ENCODE measurements around the gene SLC35G6.
"Not testable (repeated sequence)": the region's sequence is repeated elsewhere in the genome, so short reads cannot be mapped to it uniquely, and the experiment has no call there.

The SLC35G6 gene

GRCh38 chr17:7481275-7481674 is at the start of gene SLC35G6:
Gene SLC35G6 (plus strand): TSS chr17:7481446. CDS start chr17:7481517, 71 bp downstream.
- not testable (repeated sequence) for H3K9me3 ChIP-seq; H3K36me3 ChIP-seq (replicated peaks); DNase-seq (ENCODE audit: low spot score in 2 of 2); H3K27me3 ChIP-seq (ENCODE audit: low read depth)
- Histone ChIP-seq H3K4me3 (peak within 1 kb of the TSS; percentile 54; the same call in 1 of the 2 replicates), H3K4me1 (peaks cover 22% of the 10 kb centered on the region)
- in situ Hi-C loops (cut with MboI; ENCODE audit: low sequenced_read_pairs): loop anchor here (10.0 kb wide), 1 partner anchor 236 kb away; the partner anchor contains the start of gene GABARAP

- H3K4me1 ChIP-seq: peaks cover 6% of the 10 kb centered on the region
- in situ Hi-C loops (cut with MboI; ENCODE audit: low sequenced_read_pairs): no loop called here
- H3K36me3 ChIP-seq (replicated peaks): no peaks in the 10 kb centered on the region
- no peaks in the 10 kb centered on the region for H3K27me3 ChIP-seq (ENCODE audit: low read depth)
- H3K9me3 ChIP-seq: no peaks in the 10 kb centered on the region; the same call in 1 of the 2 replicates
- H3K4me3 ChIP-seq: no peak overlapping the region
- DNase-seq (ENCODE audit: low spot score in 2 of 2): no peak
Observed at GRCh38 chr17:7432296-7432695, 49.0 kb upstream of the SLC35G6 start.

GRCh38 chr17:7435676-7436555 is 45.3 kb upstream of the SLC35G6 start:
- peak; percentile 45 to 77 for DNase-seq (ENCODE audit: low spot score in 2 of 2)
- H3K4me3 ChIP-seq: peak overlapping the region; percentile 43
- no peaks in the 10 kb centered on the region; the same call in 1 of the 2 replicates for H3K27me3 ChIP-seq (ENCODE audit: low read depth)

GRCh38 chr17:7436556-7437368 is 44.5 kb upstream of the SLC35G6 start:
- peak overlapping the region; percentile 22 for H3K4me3 ChIP-seq
- no peaks in the 10 kb centered on the region for H3K9me3 ChIP-seq
- H3K4me1 ChIP-seq: peaks cover 11% of the 10 kb centered on the region
- no peaks in the 10 kb centered on the region for H3K36me3 ChIP-seq (replicated peaks)
- DNase-seq (ENCODE audit: low spot score in 2 of 2): peak; percentile 82 to 84
- no peaks in the 10 kb centered on the region; the same call in 1 of the 2 replicates for H3K27me3 ChIP-seq (ENCODE audit: low read depth)
- in situ Hi-C loops (cut with MboI; ENCODE audit: low sequenced_read_pairs): no loop called here

More at GRCh38 chr17:7435676-7436555, 45.3 kb upstream of the SLC35G6 start:
- Histone ChIP-seq H3K4me1 (peaks cover 11% of the 10 kb centered on the region), H3K36me3 (replicated peaks) (no peaks in the 10 kb centered on the region), H3K9me3 (no peaks in the 10 kb centered on the region)
- in situ Hi-C loops (cut with MboI; ENCODE audit: low sequenced_read_pairs): no loop called here

- no peak for DNase-seq (ENCODE audit: low spot score in 2 of 2)
- in situ Hi-C loops (cut with MboI; ENCODE audit: low sequenced_read_pairs): no loop called here
- Histone ChIP-seq H3K4me1 (peaks cover 11% of the 10 kb centered on the region), H3K27me3 (ENCODE audit: low read depth) (no peaks in the 10 kb centered on the region; the same call in 1 of the 2 replicates), H3K9me3 (no peaks in the 10 kb centered on the region), H3K4me3 (peak overlapping the region; percentile 22), H3K36me3 (replicated peaks) (no peaks in the 10 kb centered on the region)
Observed at GRCh38 chr17:7437369-7437863, 43.8 kb upstream of the SLC35G6 start.

GRCh38 chr17:7437950-7438614 is 43.2 kb upstream of the SLC35G6 start:
- Histone ChIP-seq H3K4me3 (peak overlapping the region; percentile 29), H3K9me3 (no peaks in the 10 kb centered on the region), H3K27me3 (ENCODE audit: low read depth) (no peaks in the 10 kb centered on the region; the same call in 1 of the 2 replicates), H3K36me3 (replicated peaks) (no peaks in the 10 kb centered on the region), H3K4me1 (peaks cover 11% of the 10 kb centered on the region)
- peak in 1 of 2 experiments; percentile 77 for DNase-seq (ENCODE audit: low spot score in 2 of 2)
- in situ Hi-C loops (cut with MboI; ENCODE audit: low sequenced_read_pairs): no loop called here

GRCh38 chr17:7438656-7439460 is 42.4 kb upstream of the SLC35G6 start:
- in situ Hi-C loops (cut with MboI; ENCODE audit: low sequenced_read_pairs): no loop called here
- no peaks in the 10 kb centered on the region for H3K9me3 ChIP-seq
- no peak for DNase-seq (ENCODE audit: low spot score in 2 of 2)
- H3K4me3 ChIP-seq: peak overlapping the region; percentile 29
- H3K4me1 ChIP-seq: peaks cover 11% of the 10 kb centered on the region
- no peaks in the 10 kb centered on the region for H3K36me3 ChIP-seq (replicated peaks)
- no peaks in the 10 kb centered on the region; the same call in 1 of the 2 replicates for H3K27me3 ChIP-seq (ENCODE audit: low read depth)

- peak within 1 kb of the TSS; percentile 29 for H3K4me3 ChIP-seq
- H3K36me3 ChIP-seq (replicated peaks): no peaks in the 10 kb centered on the region
- no peaks in the 10 kb centered on the region for H3K9me3 ChIP-seq
- in situ Hi-C loops (cut with MboI; ENCODE audit: low sequenced_read_pairs): no loop called here
- H3K4me1 ChIP-seq: peaks cover 11% of the 10 kb centered on the region
- no peak for DNase-seq (ENCODE audit: low spot score in 2 of 2)
- H3K27me3 ChIP-seq (ENCODE audit: low read depth): no peaks in the 10 kb centered on the region; the same call in 1 of the 2 replicates
Observed at GRCh38 chr17:7439462-7440112, 41.7 kb upstream of the SLC35G6 start, which contains the start of gene FGF11. Gene FGF11 (plus strand): TSS chr17:7439512. CDS start chr17:7439621, 109 bp downstream.

GRCh38 chr17:7440113-7440833 is 41.0 kb upstream of the SLC35G6 start:
- in situ Hi-C loops (cut with MboI; ENCODE audit: low sequenced_read_pairs): no loop called here
- H3K4me1 ChIP-seq: peaks cover 11% of the 10 kb centered on the region
- H3K9me3 ChIP-seq: no peaks in the 10 kb centered on the region
- H3K36me3 ChIP-seq (replicated peaks): no peaks in the 10 kb centered on the region
- H3K27me3 ChIP-seq (ENCODE audit: low read depth): no peaks in the 10 kb centered on the region; the same call in 1 of the 2 replicates
- H3K4me3 ChIP-seq: no peak overlapping the region
- DNase-seq (ENCODE audit: low spot score in 2 of 2): peak in 1 of 2 experiments; percentile 31

- Histone ChIP-seq H3K4me3 (no peak overlapping the region), H3K36me3 (replicated peaks) (no peaks in the 10 kb centered on the region), H3K4me1 (peaks cover 11% of the 10 kb centered on the region), H3K27me3 (ENCODE audit: low read depth) (no peaks in the 10 kb centered on the region; the same call in 1 of the 2 replicates), H3K9me3 (no peaks in the 10 kb centered on the region)
- in situ Hi-C loops (cut with MboI; ENCODE audit: low sequenced_read_pairs): no loop called here
- no peak for DNase-seq (ENCODE audit: low spot score in 2 of 2)
Observed at GRCh38 chr17:7440834-7441195, 40.4 kb upstream of the SLC35G6 start.

- in situ Hi-C loops (cut with MboI; ENCODE audit: low sequenced_read_pairs): no loop called here
- Histone ChIP-seq H3K4me1 (peaks cover 11% of the 10 kb centered on the region), H3K9me3 (no peaks in the 10 kb centered on the region), H3K4me3 (no peak overlapping the region), H3K36me3 (replicated peaks) (no peaks in the 10 kb centered on the region), H3K27me3 (ENCODE audit: low read depth) (no peaks in the 10 kb centered on the region; the same call in 1 of the 2 replicates)
- DNase-seq (ENCODE audit: low spot score in 2 of 2): no peak
Observed at GRCh38 chr17:7441266-7441665, 40.0 kb upstream of the SLC35G6 start.

Data from HAP-1 (cell line).